ENCODE results near the gene RBKS. TPM values are rescaled to one million over a fixed set of nuclear protein-coding genes. Genes with fewer than 3 reads are reported as not detected.
A peak's percentile ranks its signal among the peaks of the same experiment; 100 is the strongest.

RBKS gene
- total and polyA plus RNA-seq, 2 donors (not counting 1 experiment from before 2014, with no cell fraction given), result 1.3 to 2.6 TPM

GRCh38 chr2:27915191-27915590 lies 25.0 kb upstream of the RBKS start:
- DNase-seq (ENCODE audit: low read depth in 2 of 2), result peak in 1 of 2 donors; percentile 38

GRCh38 chr2:27914805-27915175 lies 24.6 kb upstream of the RBKS start:
- H3K27ac ChIP-seq (ENCODE audit: insufficient read depth, low read length), result no peak overlapping the region
- no peaks in the 10 kb centered on the region for H3K4me1 ChIP-seq (ENCODE audit: control insufficient read depth, extremely low read depth, insufficient read depth, low read length)
- no peak overlapping the region for H3K9ac ChIP-seq (ENCODE audit: insufficient read depth, low read length)
- no peaks in the 10 kb centered on the region for H3K9me3 ChIP-seq (ENCODE audit: control insufficient read depth, insufficient read depth, low read depth, low read length)
- TF ChIP-seq CTCF (conservative IDR thresholded peaks at IDR 0.05 in 1 of 2, IDR thresholded peaks at IDR 0.05 in 1 of 2; ENCODE audit: low read depth in 1 of 2, low read length in 2 of 2), result no peak
- no peak for TF ChIP-seq EZH2 (IDR thresholded peaks at IDR 0.05; ENCODE audit: low read length, missing control alignments)
- H3K79me2 ChIP-seq (ENCODE audit: control insufficient read depth, insufficient read depth, low read length), result no peaks in the 10 kb centered on the region
- no peak overlapping the region for H2AFZ ChIP-seq (ENCODE audit: low read length)
- H4K20me1 ChIP-seq (ENCODE audit: control insufficient read depth, extremely low read depth, insufficient read depth, low read length), result no peaks in the 10 kb centered on the region
- H3K36me3 ChIP-seq (ENCODE audit: control insufficient read depth, insufficient read depth, low read length), result no peaks in the 10 kb centered on the region
- DNase-seq (ENCODE audit: low read depth in 2 of 2), result no peak
- H3K4me2 ChIP-seq (ENCODE audit: extremely low read depth, insufficient read depth, low read length), result no peak overlapping the region
- no peaks in the 10 kb centered on the region for H3K27me3 ChIP-seq (ENCODE audit: control insufficient read depth, insufficient read depth, low read length)
- H3K4me3 ChIP-seq (replicated peaks in 1 of 4; ENCODE audit: control extremely low read depth in 1 of 4, insufficient read depth in 1 of 4, low read depth in 3 of 4, low read length in 4 of 4), result no peak overlapping the region

More at GRCh38 chr2:27915191-27915590, 25.0 kb upstream of the RBKS start:
- Histone ChIP-seq H2AFZ (ENCODE audit: low read length) (no peak overlapping the region), H3K79me2 (ENCODE audit: control insufficient read depth, insufficient read depth, low read length) (no peaks in the 10 kb centered on the region), H3K27me3 (ENCODE audit: control insufficient read depth, insufficient read depth, low read length) (no peaks in the 10 kb centered on the region), H4K20me1 (ENCODE audit: control insufficient read depth, extremely low read depth, insufficient read depth, low read length) (no peaks in the 10 kb centered on the region), H3K4me3 (replicated peaks in 1 of 4; ENCODE audit: control extremely low read depth in 1 of 4, insufficient read depth in 1 of 4, low read depth in 3 of 4, low read length in 4 of 4) (no peak overlapping the region), H3K9me3 (ENCODE audit: control insufficient read depth, insufficient read depth, low read depth, low read length) (no peaks in the 10 kb centered on the region), H3K9ac (ENCODE audit: insufficient read depth, low read length) (no peak overlapping the region), H3K36me3 (ENCODE audit: control insufficient read depth, insufficient read depth, low read length) (no peaks in the 10 kb centered on the region), H3K4me1 (ENCODE audit: control insufficient read depth, extremely low read depth, insufficient read depth, low read length) (no peaks in the 10 kb centered on the region), H3K27ac (ENCODE audit: insufficient read depth, low read length) (no peak overlapping the region), H3K4me2 (ENCODE audit: extremely low read depth, insufficient read depth, low read length) (no peak overlapping the region)
- TF ChIP-seq CTCF (conservative IDR thresholded peaks at IDR 0.05 in 1 of 2, IDR thresholded peaks at IDR 0.05 in 1 of 2; ENCODE audit: low read depth in 1 of 2, low read length in 2 of 2) (no peak), EZH2 (IDR thresholded peaks at IDR 0.05; ENCODE audit: low read length, missing control alignments) (no peak)

- Histone ChIP-seq H3K9ac (ENCODE audit: insufficient read depth, low read length) (no peak overlapping the region), H3K36me3 (ENCODE audit: control insufficient read depth, insufficient read depth, low read length) (no peaks in the 10 kb centered on the region), H3K79me2 (ENCODE audit: control insufficient read depth, insufficient read depth, low read length) (no peaks in the 10 kb centered on the region), H3K4me3 (replicated peaks in 1 of 4; ENCODE audit: control extremely low read depth in 1 of 4, insufficient read depth in 1 of 4, low read depth in 3 of 4, low read length in 4 of 4) (no peak overlapping the region), H3K4me2 (ENCODE audit: extremely low read depth, insufficient read depth, low read length) (no peak overlapping the region), H2AFZ (ENCODE audit: low read length) (no peak overlapping the region), H4K20me1 (ENCODE audit: control insufficient read depth, extremely low read depth, insufficient read depth, low read length) (no peaks in the 10 kb centered on the region), H3K9me3 (ENCODE audit: control insufficient read depth, insufficient read depth, low read depth, low read length) (no peaks in the 10 kb centered on the region), H3K4me1 (ENCODE audit: control insufficient read depth, extremely low read depth, insufficient read depth, low read length) (no peaks in the 10 kb centered on the region), H3K27me3 (ENCODE audit: control insufficient read depth, insufficient read depth, low read length) (no peaks in the 10 kb centered on the region), H3K27ac (ENCODE audit: insufficient read depth, low read length) (no peak overlapping the region)
- no peak for TF ChIP-seq CTCF (conservative IDR thresholded peaks at IDR 0.05 in 1 of 2, IDR thresholded peaks at IDR 0.05 in 1 of 2; ENCODE audit: low read depth in 1 of 2, low read length in 2 of 2)
- no peak for TF ChIP-seq EZH2 (IDR thresholded peaks at IDR 0.05; ENCODE audit: low read length, missing control alignments)
- DNase-seq (ENCODE audit: low read depth in 2 of 2), result no peak
Observed at GRCh38 chr2:27914041-27914804, 24.0 kb upstream of the RBKS start.
